GM23338 (cell line): ENCODE measurements around the gene RGSL1. TPM values are rescaled to one million over a fixed set of nuclear protein-coding genes. Genes with fewer than 3 reads are reported as not detected.
A peak's percentile ranks its signal among the peaks of the same experiment; 100 is the strongest.

Experiments
- ATAC-seq: fragments of 200-7000 bp; cut with Tn5 transposase; 3 replicates; pipeline ENCODE4 v1.9.1; 2020
- DNase-seq: peaks from one replicate; pipeline ENCODE4 v3.0.0-alpha.2; 2015; ENCODE audit warnings: low spot score
- H2AFZ ChIP-seq: fragments of 200-600 bp; sonication (generic); 2 replicates; pipeline ENCODE4 v1.8.0; 2016; ENCODE audit warnings: antibody characterized with exemption, mild to moderate bottlenecking, moderate library complexity
- H3F3A ChIP-seq: fragments of 200-600 bp; sonication (generic); replicated peaks from 2 replicates; pipeline ENCODE4 v1.8.0; 2017; ENCODE audit warnings: antibody characterized with exemption, mixed run types, low read depth
- H3K27ac ChIP-seq: fragments of 200-600 bp; sonication (generic); 2 replicates; pipeline ENCODE4 v1.6.1; 2016; ENCODE audit warnings: low read depth
- H3K27me3 ChIP-seq: fragments of 200-600 bp; sonication (generic); 2 replicates; pipeline ENCODE4 v1.8.0; 2016; ENCODE audit warnings: mild to moderate bottlenecking, mixed run types, moderate library complexity; ENCODE audit not compliant: insufficient read depth
- H3K36me3 ChIP-seq: fragments of 200-600 bp; sonication (generic); 2 replicates; pipeline ENCODE4 v1.8.0; 2016; ENCODE audit warnings: mild to moderate bottlenecking; ENCODE audit not compliant: insufficient read depth
- H3K4me1 ChIP-seq: fragments of 200-600 bp; sonication (generic); 2 replicates; pipeline ENCODE4 v1.8.0; 2016; ENCODE audit warnings: mild to moderate bottlenecking, moderate library complexity; ENCODE audit not compliant: insufficient read depth
- H3K4me2 ChIP-seq: fragments of 200-600 bp; sonication (generic); 2 replicates; pipeline ENCODE4 v1.7.1; 2017; ENCODE audit warnings: mixed run types
- H3K4me3 ChIP-seq: fragments of 200-600 bp; sonication (generic); 2 replicates; pipeline ENCODE4 v1.6.1; 2016; ENCODE audit warnings: mixed run types
- H3K79me2 ChIP-seq: fragments of 200-600 bp; sonication (generic); replicated peaks from 2 replicates; pipeline ENCODE4 v1.8.0; 2017; ENCODE audit warnings: mild to moderate bottlenecking; ENCODE audit not compliant: insufficient read depth
- H3K9me2 ChIP-seq: fragments of 200-600 bp; sonication (generic); 2 replicates; pipeline ENCODE4 v1.8.0; 2017; ENCODE audit not compliant: insufficient read depth
- H4K20me1 ChIP-seq: fragments of 200-600 bp; sonication (generic); replicated peaks from 2 replicates; pipeline ENCODE4 v1.8.0; 2017; ENCODE audit warnings: mild to moderate bottlenecking; ENCODE audit not compliant: insufficient read depth
- H3K27ac Mint-ChIP-seq: 2 replicates; pipeline ENCODE4 v1.8.0; 2020; ENCODE audit warnings: inconsistent platforms, mild to moderate bottlenecking, moderate library complexity, mixed read lengths
- H3K27me3 Mint-ChIP-seq: 3 replicates; pipeline ENCODE4 v1.8.0; 2022; ENCODE audit warnings: low read depth, mild to moderate bottlenecking, moderate library complexity, mixed read lengths, inconsistent platforms; ENCODE audit not compliant: insufficient read depth, poor library complexity
- H3K36me3 Mint-ChIP-seq: 3 replicates; pipeline ENCODE4 v1.8.0; 2021; ENCODE audit warnings: low read depth, mild to moderate bottlenecking, inconsistent platforms, moderate library complexity, mixed read lengths
- H3K4me1 Mint-ChIP-seq: 3 replicates; pipeline ENCODE4 v1.8.0; 2020; ENCODE audit warnings: mild to moderate bottlenecking, inconsistent platforms, mixed read lengths
- H3K4me3 Mint-ChIP-seq: 3 replicates; pipeline ENCODE4 v1.8.0; 2021; ENCODE audit warnings: moderate library complexity, mild to moderate bottlenecking, inconsistent platforms, mixed read lengths
- H3K9me3 Mint-ChIP-seq: 3 replicates; pipeline ENCODE4 v1.8.0; 2020; ENCODE audit warnings: moderate library complexity, mild to moderate bottlenecking, inconsistent platforms, mixed read lengths
- CTCF ChIP-seq, 2 experiments: fragments of 200-600 bp in 1 of 2; sonication (generic) in 1 of 2; conservative IDR thresholded peaks; 2 replicates each; pipeline versions ENCODE4 v1.5.1 to v1.6.1; 2016 to 2017; ENCODE audit warnings: antibody characterized with exemption in 2 of 2, low read depth in 2 of 2, mild to moderate bottlenecking in 2 of 2, moderate library complexity in 1 of 2
- JUNB ChIP-seq: IDR thresholded peaks from one replicate; pipeline ENCODE4 v1.6.1; 2016; ENCODE audit warnings: antibody characterized with exemption; ENCODE audit not compliant: unreplicated experiment
- NANOG ChIP-seq: IDR thresholded peaks from 2 replicates; pipeline ENCODE4 v1.6.1; 2016; ENCODE audit warnings: antibody characterized with exemption, borderline replicate concordance
- POLR2AphosphoS5 ChIP-seq: IDR thresholded peaks from 2 replicates; pipeline ENCODE4 v1.6.1; 2016; ENCODE audit warnings: antibody characterized with exemption, low read depth
- polyA plus RNA-seq: library from polyadenylated mRNA; unstranded; fragments of >200 nt; fragmentation: Nextera tagmentation; extraction: Ambion mirVana; gene quantifications from 2 replicates; pipeline ENCODE4 v1.2.1, GENCODE V29; 2016
- total RNA-seq: library from RNA; depleted of rRNA; stranded (reverse); fragments of >200 nt; shearing (Covaris generic); gene quantifications from 2 replicates; pipeline ENCODE4 v1.2.3, GENCODE V29; 2014
- TF ChIP-seq, protein P1 (sequence below): fragments of 250-450 bp; sonication (Bioruptor Pico); IDR thresholded peaks from 2 replicates; pipeline ENCODE4 v1.5.0; 2020; ENCODE audit warnings: mild to moderate bottlenecking, moderate library complexity
- TF ChIP-seq, protein P2 (sequence below): IDR thresholded peaks from one replicate; pipeline ENCODE4 v1.6.1; 2018; ENCODE audit warnings: antibody characterized with exemption; ENCODE audit not compliant: unreplicated experiment
- TF ChIP-seq, protein P3 (sequence below): IDR thresholded peaks from 2 replicates; pipeline ENCODE4 v1.6.1; 2016; ENCODE audit warnings: antibody characterized with exemption

RGSL1 gene
- total and polyA plus RNA-seq, 2 experiments from 2014 or later: not detected

GRCh38 chr1:182410138-182410537 lies 39.8 kb upstream of the RGSL1 start:
- TF ChIP-seq CTCF (conservative IDR thresholded peaks at IDR 0.05; ENCODE audit: low read depth in 2 of 2) (peak; percentile 21 to 25), POLR2AphosphoS5 (no peak), NANOG (no peak), JUNB (no peak)
- TF ChIP-seq, protein P1, sequence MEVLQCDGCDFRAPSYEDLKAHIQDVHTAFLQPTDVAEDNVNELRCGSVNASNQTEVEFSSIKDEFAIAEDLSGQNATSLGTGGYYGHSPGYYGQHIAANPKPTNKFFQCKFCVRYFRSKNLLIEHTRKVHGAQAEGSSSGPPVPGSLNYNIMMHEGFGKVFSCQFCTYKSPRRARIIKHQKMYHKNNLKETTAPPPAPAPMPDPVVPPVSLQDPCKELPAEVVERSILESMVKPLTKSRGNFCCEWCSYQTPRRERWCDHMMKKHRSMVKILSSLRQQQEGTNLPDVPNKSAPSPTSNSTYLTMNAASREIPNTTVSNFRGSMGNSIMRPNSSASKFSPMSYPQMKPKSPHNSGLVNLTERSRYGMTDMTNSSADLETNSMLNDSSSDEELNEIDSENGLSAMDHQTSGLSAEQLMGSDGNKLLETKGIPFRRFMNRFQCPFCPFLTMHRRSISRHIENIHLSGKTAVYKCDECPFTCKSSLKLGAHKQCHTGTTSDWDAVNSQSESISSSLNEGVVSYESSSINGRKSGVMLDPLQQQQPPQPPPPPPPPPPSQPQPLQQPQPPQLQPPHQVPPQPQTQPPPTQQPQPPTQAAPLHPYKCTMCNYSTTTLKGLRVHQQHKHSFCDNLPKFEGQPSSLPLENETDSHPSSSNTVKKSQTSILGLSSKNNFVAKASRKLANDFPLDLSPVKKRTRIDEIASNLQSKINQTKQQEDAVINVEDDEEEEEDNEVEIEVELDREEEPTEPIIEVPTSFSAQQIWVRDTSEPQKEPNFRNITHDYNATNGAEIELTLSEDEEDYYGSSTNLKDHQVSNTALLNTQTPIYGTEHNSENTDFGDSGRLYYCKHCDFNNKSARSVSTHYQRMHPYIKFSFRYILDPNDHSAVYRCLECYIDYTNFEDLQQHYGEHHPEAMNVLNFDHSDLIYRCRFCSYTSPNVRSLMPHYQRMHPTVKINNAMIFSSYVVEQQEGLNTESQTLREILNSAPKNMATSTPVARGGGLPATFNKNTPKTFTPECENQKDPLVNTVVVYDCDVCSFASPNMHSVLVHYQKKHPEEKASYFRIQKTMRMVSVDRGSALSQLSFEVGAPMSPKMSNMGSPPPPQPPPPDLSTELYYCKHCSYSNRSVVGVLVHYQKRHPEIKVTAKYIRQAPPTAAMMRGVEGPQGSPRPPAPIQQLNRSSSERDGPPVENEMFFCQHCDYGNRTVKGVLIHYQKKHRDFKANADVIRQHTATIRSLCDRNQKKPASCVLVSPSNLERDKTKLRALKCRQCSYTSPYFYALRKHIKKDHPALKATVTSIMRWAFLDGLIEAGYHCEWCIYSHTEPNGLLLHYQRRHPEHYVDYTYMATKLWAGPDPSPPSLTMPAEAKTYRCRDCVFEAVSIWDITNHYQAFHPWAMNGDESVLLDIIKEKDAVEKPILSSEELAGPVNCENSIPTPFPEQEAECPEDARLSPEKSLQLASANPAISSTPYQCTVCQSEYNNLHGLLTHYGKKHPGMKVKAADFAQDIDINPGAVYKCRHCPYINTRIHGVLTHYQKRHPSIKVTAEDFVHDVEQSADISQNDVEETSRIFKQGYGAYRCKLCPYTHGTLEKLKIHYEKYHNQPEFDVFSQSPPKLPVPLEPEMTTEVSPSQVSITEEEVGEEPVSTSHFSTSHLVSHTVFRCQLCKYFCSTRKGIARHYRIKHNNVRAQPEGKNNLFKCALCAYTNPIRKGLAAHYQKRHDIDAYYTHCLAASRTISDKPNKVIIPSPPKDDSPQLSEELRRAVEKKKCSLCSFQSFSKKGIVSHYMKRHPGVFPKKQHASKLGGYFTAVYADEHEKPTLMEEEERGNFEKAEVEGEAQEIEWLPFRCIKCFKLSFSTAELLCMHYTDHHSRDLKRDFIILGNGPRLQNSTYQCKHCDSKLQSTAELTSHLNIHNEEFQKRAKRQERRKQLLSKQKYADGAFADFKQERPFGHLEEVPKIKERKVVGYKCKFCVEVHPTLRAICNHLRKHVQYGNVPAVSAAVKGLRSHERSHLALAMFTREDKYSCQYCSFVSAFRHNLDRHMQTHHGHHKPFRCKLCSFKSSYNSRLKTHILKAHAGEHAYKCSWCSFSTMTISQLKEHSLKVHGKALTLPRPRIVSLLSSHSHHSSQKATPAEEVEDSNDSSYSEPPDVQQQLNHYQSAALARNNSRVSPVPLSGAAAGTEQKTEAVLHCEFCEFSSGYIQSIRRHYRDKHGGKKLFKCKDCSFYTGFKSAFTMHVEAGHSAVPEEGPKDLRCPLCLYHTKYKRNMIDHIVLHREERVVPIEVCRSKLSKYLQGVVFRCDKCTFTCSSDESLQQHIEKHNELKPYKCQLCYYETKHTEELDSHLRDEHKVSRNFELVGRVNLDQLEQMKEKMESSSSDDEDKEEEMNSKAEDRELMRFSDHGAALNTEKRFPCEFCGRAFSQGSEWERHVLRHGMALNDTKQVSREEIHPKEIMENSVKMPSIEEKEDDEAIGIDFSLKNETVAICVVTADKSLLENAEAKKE (CRISPR knock-in tag): no peak
- TF ChIP-seq, protein P2, sequence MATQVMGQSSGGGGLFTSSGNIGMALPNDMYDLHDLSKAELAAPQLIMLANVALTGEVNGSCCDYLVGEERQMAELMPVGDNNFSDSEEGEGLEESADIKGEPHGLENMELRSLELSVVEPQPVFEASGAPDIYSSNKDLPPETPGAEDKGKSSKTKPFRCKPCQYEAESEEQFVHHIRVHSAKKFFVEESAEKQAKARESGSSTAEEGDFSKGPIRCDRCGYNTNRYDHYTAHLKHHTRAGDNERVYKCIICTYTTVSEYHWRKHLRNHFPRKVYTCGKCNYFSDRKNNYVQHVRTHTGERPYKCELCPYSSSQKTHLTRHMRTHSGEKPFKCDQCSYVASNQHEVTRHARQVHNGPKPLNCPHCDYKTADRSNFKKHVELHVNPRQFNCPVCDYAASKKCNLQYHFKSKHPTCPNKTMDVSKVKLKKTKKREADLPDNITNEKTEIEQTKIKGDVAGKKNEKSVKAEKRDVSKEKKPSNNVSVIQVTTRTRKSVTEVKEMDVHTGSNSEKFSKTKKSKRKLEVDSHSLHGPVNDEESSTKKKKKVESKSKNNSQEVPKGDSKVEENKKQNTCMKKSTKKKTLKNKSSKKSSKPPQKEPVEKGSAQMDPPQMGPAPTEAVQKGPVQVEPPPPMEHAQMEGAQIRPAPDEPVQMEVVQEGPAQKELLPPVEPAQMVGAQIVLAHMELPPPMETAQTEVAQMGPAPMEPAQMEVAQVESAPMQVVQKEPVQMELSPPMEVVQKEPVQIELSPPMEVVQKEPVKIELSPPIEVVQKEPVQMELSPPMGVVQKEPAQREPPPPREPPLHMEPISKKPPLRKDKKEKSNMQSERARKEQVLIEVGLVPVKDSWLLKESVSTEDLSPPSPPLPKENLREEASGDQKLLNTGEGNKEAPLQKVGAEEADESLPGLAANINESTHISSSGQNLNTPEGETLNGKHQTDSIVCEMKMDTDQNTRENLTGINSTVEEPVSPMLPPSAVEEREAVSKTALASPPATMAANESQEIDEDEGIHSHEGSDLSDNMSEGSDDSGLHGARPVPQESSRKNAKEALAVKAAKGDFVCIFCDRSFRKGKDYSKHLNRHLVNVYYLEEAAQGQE: no peak
- TF ChIP-seq, protein P3, sequence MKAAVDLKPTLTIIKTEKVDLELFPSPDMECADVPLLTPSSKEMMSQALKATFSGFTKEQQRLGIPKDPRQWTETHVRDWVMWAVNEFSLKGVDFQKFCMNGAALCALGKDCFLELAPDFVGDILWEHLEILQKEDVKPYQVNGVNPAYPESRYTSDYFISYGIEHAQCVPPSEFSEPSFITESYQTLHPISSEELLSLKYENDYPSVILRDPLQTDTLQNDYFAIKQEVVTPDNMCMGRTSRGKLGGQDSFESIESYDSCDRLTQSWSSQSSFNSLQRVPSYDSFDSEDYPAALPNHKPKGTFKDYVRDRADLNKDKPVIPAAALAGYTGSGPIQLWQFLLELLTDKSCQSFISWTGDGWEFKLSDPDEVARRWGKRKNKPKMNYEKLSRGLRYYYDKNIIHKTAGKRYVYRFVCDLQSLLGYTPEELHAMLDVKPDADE: no peak
- no peak overlapping the region for H3K4me3 ChIP-seq
- H3K4me1 Mint-ChIP-seq: peaks cover 6% of the 10 kb centered on the region; the same call in 2 of the 3 replicates
- no peak overlapping the region for H3K4me2 ChIP-seq
- no peak overlapping the region for H3K4me3 Mint-ChIP-seq
- H3K27me3 ChIP-seq: no peaks in the 10 kb centered on the region
- H3K4me1 ChIP-seq: no peaks in the 10 kb centered on the region
- H3K9me3 Mint-ChIP-seq: no peaks in the 10 kb centered on the region
- no peaks in the 10 kb centered on the region for H3K9me2 ChIP-seq
- H2AFZ ChIP-seq: no peak overlapping the region
- no peaks in the 10 kb centered on the region for H3K79me2 ChIP-seq
- no peaks in the 10 kb centered on the region for H4K20me1 ChIP-seq
- no peaks in the 10 kb centered on the region for H3F3A ChIP-seq
- DNase-seq: no peak
- ATAC-seq: peak; percentile 57
- H3K27ac Mint-ChIP-seq: no peak overlapping the region
- no peaks in the 10 kb centered on the region for H3K27me3 Mint-ChIP-seq
- no peak overlapping the region for H3K27ac ChIP-seq
- no peaks in the 10 kb centered on the region for H3K36me3 Mint-ChIP-seq
- H3K36me3 ChIP-seq: no peaks in the 10 kb centered on the region
